ENCODE results near the gene PIGV. TPM values are rescaled to one million over a fixed set of nuclear protein-coding genes. Genes with fewer than 3 reads are reported as not detected.

Gene PIGV
- total RNA-seq, 2 donors from 2014 or later, result 6.4 to 13.8 TPM

DNA sequence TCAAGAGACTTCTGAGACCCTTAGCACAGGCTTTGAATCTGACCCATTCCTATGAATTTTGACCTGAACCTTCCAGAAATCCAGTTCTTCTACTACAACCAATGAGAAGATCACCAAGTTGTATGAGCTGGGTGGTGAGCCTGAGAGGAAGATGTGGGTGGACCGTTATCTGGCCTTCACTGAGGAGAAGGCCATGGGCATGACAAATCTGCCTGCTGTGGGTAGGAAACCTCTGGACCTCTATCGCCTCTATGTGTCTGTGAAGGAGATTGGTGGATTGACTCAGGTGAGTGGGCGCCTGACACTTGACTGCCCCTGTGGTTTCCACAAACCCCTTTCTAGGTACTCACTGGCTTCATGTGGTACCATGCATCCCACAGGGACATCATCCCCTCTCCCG is 20.0 kb upstream of the PIGV start:
- peaks cover 91% of the 10 kb centered on the region for H3K36me3 ChIP-seq
- no peak overlapping the region for H3K4me3 ChIP-seq
- no peak for TF ChIP-seq CTCF (IDR thresholded peaks at IDR 0.05)
- no peaks in the 10 kb centered on the region for H3K9me3 ChIP-seq
- no peak for DNase-seq (ENCODE audit: low spot score)
- H3K4me1 ChIP-seq, result peaks cover 0 to 38% of the 10 kb centered on the region in 2 donors
- H3K27ac ChIP-seq, result no peak overlapping the region
- no peaks in the 10 kb centered on the region for H3K27me3 ChIP-seq

DNA sequence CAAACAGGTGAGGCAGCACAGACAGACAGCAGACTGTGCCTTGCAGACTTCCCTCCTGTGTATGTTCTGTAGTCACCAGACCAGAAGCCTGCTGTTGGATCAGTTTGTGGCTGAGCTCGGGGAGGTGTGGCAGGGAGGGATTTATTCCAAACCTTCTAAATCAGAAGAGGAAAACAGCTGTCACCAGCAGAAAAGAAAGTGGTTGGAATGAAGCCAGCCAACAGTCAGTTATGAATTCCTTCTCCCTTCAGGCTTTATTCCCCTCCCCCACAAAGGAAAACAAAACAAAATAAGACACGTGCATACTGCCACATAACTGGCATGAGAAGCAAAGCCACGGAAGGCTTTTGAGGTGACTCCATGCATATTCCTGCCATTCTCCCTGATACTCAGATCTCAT is 19.0 kb upstream of the PIGV start:
- H3K27me3 ChIP-seq, result no peaks in the 10 kb centered on the region
- peaks cover 91% of the 10 kb centered on the region for H3K36me3 ChIP-seq
- no peak overlapping the region for H3K27ac ChIP-seq
- no peak overlapping the region for H3K4me3 ChIP-seq
- no peak for TF ChIP-seq CTCF (IDR thresholded peaks at IDR 0.05)
- no peak for DNase-seq (ENCODE audit: low spot score)
- no peaks in the 10 kb centered on the region for H3K9me3 ChIP-seq
- H3K4me1 ChIP-seq, result peaks cover 0 to 38% of the 10 kb centered on the region in 2 donors

GRCh38 chr1:26771285-26771642 is 16.5 kb upstream of the PIGV start:
- no peak for TF ChIP-seq CTCF (IDR thresholded peaks at IDR 0.05)
- H3K4me3 ChIP-seq, result no peak overlapping the region
- no peak for DNase-seq (ENCODE audit: low spot score)
- H3K27ac ChIP-seq, result peak overlapping the region; percentile 37 to 61
- peaks cover 0 to 38% of the 10 kb centered on the region in 2 donors for H3K4me1 ChIP-seq
- H3K36me3 ChIP-seq, result peaks cover 96% of the 10 kb centered on the region
- no peaks in the 10 kb centered on the region for H3K27me3 ChIP-seq
- no peaks in the 10 kb centered on the region for H3K9me3 ChIP-seq

GRCh38 chr1:26771643-26772321 is 16.0 kb upstream of the PIGV start:
- DNase-seq (ENCODE audit: low spot score), result peak; percentile 65
- no peak for TF ChIP-seq CTCF (IDR thresholded peaks at IDR 0.05)
- Histone ChIP-seq H3K36me3 (peaks cover 95% of the 10 kb centered on the region), H3K27me3 (no peaks in the 10 kb centered on the region), H3K27ac (peak overlapping the region; percentile 37 to 61), H3K4me1 (peaks cover 0 to 38% of the 10 kb centered on the region in 2 donors), H3K4me3 (no peak overlapping the region), H3K9me3 (no peaks in the 10 kb centered on the region)

DNA sequence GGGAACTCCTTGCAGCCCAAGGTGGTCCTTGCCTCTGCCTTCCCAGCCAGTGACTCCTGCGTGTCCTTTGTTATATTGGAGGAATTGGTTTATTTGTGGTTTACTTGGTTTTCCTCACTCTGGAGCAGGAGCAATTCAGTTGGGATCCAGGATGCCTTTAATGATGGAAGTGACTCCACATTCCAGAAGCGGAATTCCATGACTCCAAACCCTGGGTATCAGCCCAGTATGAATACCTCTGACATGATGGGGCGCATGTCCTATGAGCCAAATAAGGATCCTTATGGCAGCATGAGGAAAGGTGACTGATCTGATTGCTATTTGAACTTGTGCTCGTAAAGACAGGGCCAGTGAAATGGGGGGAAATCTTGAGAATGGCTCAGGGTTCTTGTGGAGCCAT is 15.1 kb upstream of the PIGV start:
- H3K36me3 ChIP-seq, result peaks cover 95% of the 10 kb centered on the region
- no peak for TF ChIP-seq CTCF (IDR thresholded peaks at IDR 0.05)
- H3K9me3 ChIP-seq, result no peaks in the 10 kb centered on the region
- no peak overlapping the region for H3K4me3 ChIP-seq
- peak overlapping the region; percentile 37 to 61 for H3K27ac ChIP-seq
- peaks cover 0 to 37% of the 10 kb centered on the region in 2 donors for H3K4me1 ChIP-seq
- no peak for DNase-seq (ENCODE audit: low spot score)
- no peaks in the 10 kb centered on the region for H3K27me3 ChIP-seq

DNA sequence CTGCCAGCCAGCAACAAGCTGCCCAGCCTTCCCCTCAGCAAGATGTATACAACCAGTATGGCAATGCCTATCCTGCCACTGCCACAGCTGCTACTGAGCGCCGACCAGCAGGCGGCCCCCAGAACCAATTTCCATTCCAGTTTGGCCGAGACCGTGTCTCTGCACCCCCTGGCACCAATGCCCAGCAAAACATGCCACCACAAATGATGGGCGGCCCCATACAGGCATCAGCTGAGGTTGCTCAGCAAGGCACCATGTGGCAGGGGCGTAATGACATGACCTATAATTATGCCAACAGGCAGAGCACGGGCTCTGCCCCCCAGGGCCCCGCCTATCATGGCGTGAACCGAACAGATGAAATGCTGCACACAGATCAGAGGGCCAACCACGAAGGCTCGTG is 13.3 kb upstream of the PIGV start:
- Histone ChIP-seq H3K4me1 (peaks cover 0 to 22% of the 10 kb centered on the region in 2 donors), H3K36me3 (peaks cover 95% of the 10 kb centered on the region), H3K4me3 (no peak overlapping the region), H3K9me3 (no peaks in the 10 kb centered on the region), H3K27me3 (no peaks in the 10 kb centered on the region), H3K27ac (no peak overlapping the region)
- no peak for DNase-seq (ENCODE audit: low spot score)
- TF ChIP-seq CTCF (IDR thresholded peaks at IDR 0.05), result no peak
